WERI-Rb-1 (cell line): Measurements from ENCODE around the gene CNTLN.

Experiments
- DNase-seq: peaks from one replicate; pipeline ENCODE4 v3.0.0-alpha.2; 2020
- H3K27ac ChIP-seq: fragments of 250-450 bp; sonication (Bioruptor Pico); 2 replicates; pipeline ENCODE4 v1.5.1; 2020; ENCODE audit warnings: mild to moderate bottlenecking, moderate library complexity
- H3K27me3 ChIP-seq: fragments of 250-450 bp; sonication (Bioruptor Pico); 2 replicates; pipeline ENCODE4 v1.5.1; 2021; ENCODE audit warnings: mild to moderate bottlenecking, low read depth, moderate library complexity; ENCODE audit not compliant: insufficient read depth, severe bottlenecking
- H3K36me3 ChIP-seq: fragments of 250-450 bp; sonication (Bioruptor Pico); 2 replicates; pipeline ENCODE4 v1.5.1; 2020; ENCODE audit warnings: mild to moderate bottlenecking, moderate library complexity
- H3K4me3 ChIP-seq: 2 replicates; pipeline ENCODE4 v1.5.1; 2011; ENCODE audit warnings: low read depth, mild to moderate bottlenecking, control low read depth, low read length
- H3K9me3 ChIP-seq: fragments of 250-450 bp; sonication (Bioruptor Pico); 2 replicates; pipeline ENCODE4 v1.5.1; 2021; ENCODE audit warnings: mild to moderate bottlenecking, moderate library complexity; ENCODE audit not compliant: severe bottlenecking
- CTCF ChIP-seq: IDR thresholded peaks from 2 replicates; pipeline ENCODE4 v1.5.1; 2011; ENCODE audit warnings: low read depth, mild to moderate bottlenecking, control low read depth, inconsistent platforms, low read length

Gene CNTLN

DNA sequence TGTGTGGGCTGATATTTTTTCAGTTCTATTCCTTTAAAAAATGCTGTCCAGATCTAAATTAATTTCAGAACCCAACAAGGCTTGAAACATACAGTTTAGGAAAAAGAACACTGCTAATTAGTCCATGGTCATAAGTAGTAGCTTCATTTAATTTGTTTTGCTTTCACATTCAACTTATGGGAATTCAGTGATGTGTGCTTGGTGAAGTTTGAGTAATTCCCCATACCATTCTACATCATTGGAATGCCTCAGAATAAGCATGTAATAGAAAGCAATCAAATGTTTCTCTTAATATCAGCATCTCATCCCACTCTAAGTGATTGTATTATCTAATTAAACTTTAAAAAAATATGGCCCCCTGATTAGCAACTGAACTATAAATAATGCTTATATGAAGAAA, 2.7 kb downstream of the CNTLN start:
- TF ChIP-seq CTCF, result no peak
- no peaks in the 10 kb centered on the region for H3K9me3 ChIP-seq
- H3K27me3 ChIP-seq, result no peaks in the 10 kb centered on the region
- no peak overlapping the region for H3K27ac ChIP-seq
- DNase-seq, result no peak
- no peak overlapping the region for H3K4me3 ChIP-seq
- peaks cover 11% of the 10 kb centered on the region for H3K36me3 ChIP-seq

GRCh38 chr9:17138503-17138902, 3.7 kb downstream of the CNTLN start:
- H3K27me3 ChIP-seq, result no peaks in the 10 kb centered on the region
- H3K4me3 ChIP-seq, result no peak overlapping the region
- H3K9me3 ChIP-seq, result no peaks in the 10 kb centered on the region
- H3K36me3 ChIP-seq, result peaks cover 14% of the 10 kb centered on the region
- TF ChIP-seq CTCF, result no peak
- DNase-seq, result no peak
- no peak overlapping the region for H3K27ac ChIP-seq

DNA sequence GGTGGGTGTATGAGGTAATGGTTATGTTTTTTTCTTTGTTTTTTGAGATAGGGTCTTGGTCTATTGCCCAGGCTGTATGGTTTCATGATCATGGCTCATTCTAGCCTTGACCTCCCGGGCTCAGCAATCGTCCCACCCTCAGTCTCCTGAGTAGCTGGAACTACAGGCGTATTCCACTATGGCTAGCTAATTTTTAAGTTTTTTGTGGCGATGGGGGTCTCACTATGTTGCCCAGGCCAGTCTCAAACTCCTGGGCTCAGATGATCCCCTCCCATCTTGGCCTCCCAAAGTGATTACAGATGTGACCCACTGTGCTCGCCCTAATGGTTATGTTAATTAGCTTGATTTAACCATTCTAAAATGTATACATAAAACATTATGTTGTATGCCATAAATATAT, 5.6 kb downstream of the CNTLN start:
- Histone ChIP-seq H3K9me3 (no peaks in the 10 kb centered on the region), H3K4me3 (no peak overlapping the region), H3K27ac (no peak overlapping the region), H3K36me3 (peaks cover 20% of the 10 kb centered on the region), H3K27me3 (no peaks in the 10 kb centered on the region)
- TF ChIP-seq CTCF, result no peak
- no peak for DNase-seq

DNA sequence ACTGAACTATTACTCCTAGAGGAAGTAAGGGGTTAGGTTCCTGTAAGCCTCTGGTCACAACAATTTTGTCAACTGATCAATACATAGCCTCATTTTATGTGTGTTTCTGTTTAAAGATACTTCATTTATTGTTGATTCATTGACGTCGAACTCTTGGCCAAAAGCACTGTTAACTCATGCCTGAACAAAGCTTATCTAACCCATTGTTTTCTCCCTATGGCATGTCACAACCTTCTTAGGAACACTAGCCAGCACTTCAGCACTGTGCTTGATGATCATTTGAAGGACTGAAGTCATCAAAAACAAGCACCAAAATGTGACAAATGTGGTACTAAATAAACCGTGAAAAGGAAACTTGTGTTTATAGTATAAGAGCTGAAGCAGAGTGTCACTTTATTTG, 13.5 kb downstream of the CNTLN start:
- H3K4me3 ChIP-seq, result no peak overlapping the region
- no peak for DNase-seq
- H3K9me3 ChIP-seq, result no peaks in the 10 kb centered on the region
- no peaks in the 10 kb centered on the region for H3K27me3 ChIP-seq
- H3K27ac ChIP-seq, result no peak overlapping the region
- peaks cover 35% of the 10 kb centered on the region for H3K36me3 ChIP-seq
- TF ChIP-seq CTCF, result no peak

DNA sequence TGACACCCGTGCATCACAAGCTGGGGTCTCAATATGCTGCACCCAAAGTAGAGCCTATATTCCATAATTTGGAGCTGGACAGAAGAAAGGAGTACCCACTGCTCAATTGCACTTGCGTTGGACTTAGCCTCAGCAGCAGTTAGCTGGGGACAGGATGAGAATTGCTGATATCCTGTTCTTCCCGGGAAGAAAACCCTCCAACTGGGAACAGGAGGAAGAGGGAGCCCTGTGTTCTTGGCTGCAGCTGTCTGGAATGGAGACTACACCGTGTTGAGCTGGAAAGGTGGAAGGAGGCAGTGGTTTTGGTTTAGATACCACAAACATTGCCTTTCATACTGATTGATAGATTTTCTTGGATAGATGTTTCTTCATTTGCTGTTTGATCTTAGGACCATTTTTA, 24.6 kb downstream of the CNTLN start:
- no peak overlapping the region for H3K27ac ChIP-seq
- H3K36me3 ChIP-seq, result peaks cover 3% of the 10 kb centered on the region
- no peak for DNase-seq
- TF ChIP-seq CTCF, result no peak
- H3K9me3 ChIP-seq, result no peaks in the 10 kb centered on the region
- no peak overlapping the region for H3K4me3 ChIP-seq
- H3K27me3 ChIP-seq, result no peaks in the 10 kb centered on the region

- DNase-seq, result no peak
- no peak overlapping the region for H3K4me3 ChIP-seq
- TF ChIP-seq CTCF, result no peak
- H3K36me3 ChIP-seq, result no peaks in the 10 kb centered on the region; the same call in 1 of the 2 replicates
- H3K27me3 ChIP-seq, result no peaks in the 10 kb centered on the region
- H3K27ac ChIP-seq, result no peak overlapping the region
- H3K9me3 ChIP-seq, result no peaks in the 10 kb centered on the region
These were observed 25.5 kb downstream of the CNTLN start for GRCh38 chr9:17160327-17160726.
